Raji (cell line): Measurements from ENCODE around the gene SPATA2.

Experiments used
- POLR2A ChIP-seq: IDR thresholded peaks from 2 replicates; pipeline ENCODE4 v1.6.1; 2011; ENCODE audit warnings: low read depth, low read length, control low read depth; ENCODE audit not compliant: insufficient read depth

Gene SPATA2

DNA sequence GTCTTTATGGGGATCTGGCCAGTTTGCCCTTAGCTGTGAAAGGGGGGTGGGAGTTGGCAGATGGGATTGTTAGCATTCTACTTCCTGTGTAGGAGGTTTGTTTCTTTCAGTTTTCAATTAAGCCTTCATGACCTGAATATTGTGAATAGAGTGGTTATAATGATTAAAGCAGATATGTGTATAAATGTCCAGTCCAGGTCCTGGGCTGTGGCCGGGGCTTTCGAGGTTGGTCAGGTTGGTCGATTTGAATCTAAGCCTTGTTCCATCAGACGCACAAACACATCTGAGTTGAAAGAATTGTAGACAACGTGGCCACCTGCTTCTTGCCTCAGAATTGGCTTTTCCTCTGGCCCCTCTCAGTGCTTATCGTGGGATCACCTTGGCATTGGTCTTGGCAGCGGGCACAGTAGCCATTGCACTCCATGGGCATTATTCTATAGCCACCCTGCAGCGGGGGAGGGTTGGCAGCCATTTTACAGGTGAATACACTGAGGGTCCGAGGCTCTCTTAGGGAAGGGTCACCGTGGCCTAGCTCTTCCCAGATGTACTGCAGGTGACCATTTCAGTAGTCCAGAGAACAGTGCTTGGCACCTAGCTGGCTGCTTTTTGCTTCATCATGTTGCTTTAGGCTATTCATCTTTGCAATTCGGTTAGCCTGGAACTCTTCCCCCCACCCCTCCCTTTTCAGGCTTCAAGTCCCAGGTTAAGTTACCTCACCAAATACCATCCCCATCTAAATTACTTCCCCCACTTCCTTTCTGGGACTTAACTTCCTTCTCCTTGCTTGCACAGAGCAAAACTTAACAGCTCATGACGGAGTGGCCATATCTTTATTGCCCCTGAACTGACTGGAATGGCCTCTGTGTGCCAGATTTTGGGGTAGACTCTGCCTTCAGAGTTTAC is 21.9 kb upstream of the SPATA2 start:
- no peak for TF ChIP-seq POLR2A

DNA sequence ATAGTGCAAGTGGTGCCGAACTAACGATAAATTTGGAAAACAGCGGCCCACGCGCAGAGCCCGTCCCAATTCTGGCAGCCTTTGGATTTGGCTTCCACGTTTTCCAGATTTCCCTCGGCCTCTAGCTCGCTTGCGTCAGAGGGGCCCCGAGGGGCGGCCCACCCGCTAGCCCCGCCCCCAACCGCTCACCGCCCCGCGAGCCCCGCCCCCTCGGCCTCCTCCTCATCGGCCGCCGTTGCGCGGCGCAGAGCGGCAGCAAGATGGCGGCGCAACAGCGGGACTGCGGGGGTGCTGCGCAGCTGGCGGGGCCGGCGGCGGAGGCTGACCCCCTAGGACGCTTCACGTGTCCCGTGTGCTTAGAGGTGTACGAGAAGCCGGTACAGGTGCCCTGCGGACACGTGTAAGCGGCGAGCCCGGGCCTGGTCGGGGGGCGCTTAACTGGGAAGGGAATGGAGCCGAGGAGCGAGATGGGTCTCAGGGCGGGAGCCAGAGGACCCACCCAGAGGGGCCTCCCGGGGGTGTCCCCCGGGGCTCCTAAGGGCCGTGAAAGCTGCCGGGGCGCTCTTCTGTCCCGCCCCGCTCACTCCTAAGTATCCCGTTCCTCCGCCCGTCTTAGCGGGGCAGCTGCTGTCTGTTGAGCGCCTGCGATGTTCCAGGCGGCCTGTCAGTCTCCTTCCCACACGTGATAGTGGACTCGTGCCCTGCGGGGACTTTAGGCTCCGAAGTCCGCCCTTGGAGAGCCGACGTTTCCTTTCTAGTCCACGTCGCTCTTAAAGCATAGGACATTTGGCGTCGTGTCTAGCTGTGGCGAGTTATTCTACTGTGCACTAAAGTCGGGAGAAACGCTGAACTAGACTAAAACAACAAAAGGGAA is 21.1 kb upstream of the SPATA2 start, which contains the start of gene RNF114:
TSS of gene RNF114 (plus strand) at position 245 of the 874 bp plus-strand sequence. CDS start at position 261, 16 bp downstream.
- peak; percentile 88 for TF ChIP-seq POLR2A

DNA sequence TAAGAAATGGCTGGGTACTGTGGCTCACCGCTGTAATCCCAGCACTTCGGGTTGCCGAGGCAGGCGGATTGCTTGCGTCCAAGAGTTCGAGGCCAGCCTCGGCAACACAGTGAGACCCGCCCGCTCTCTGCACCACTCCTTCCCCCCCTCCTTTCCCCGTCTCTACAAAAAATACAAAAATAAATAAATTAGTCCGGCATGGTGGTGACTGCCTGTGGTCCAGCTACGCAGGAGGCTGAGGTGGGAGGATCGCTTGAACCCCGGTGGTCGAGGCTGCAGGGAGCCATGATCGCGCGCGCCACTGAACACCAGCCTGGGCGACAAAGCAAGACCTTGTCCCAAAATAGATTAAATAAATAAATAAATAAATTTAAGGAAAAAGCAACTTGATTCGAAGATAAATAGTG is 20.4 kb upstream of the SPATA2 start:
- no peak for TF ChIP-seq POLR2A

DNA sequence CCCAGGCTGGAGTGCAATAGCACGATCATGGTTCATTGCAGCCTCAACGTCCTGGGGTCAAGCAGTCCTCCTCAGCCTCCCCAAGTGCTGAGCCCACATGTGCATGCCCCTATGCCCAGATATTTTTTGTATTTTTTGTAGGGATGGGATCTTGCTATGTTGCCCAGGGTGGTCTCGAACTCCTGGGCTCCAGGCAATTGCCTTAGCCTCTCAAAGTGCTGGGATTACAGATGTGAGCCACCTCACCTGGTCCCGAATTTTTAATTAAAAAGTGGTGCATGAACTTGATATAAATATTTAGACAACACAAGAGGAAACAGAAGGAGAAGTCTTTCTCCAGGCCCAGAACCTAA is 13.8 kb upstream of the SPATA2 start:
- TF ChIP-seq POLR2A = no peak

DNA sequence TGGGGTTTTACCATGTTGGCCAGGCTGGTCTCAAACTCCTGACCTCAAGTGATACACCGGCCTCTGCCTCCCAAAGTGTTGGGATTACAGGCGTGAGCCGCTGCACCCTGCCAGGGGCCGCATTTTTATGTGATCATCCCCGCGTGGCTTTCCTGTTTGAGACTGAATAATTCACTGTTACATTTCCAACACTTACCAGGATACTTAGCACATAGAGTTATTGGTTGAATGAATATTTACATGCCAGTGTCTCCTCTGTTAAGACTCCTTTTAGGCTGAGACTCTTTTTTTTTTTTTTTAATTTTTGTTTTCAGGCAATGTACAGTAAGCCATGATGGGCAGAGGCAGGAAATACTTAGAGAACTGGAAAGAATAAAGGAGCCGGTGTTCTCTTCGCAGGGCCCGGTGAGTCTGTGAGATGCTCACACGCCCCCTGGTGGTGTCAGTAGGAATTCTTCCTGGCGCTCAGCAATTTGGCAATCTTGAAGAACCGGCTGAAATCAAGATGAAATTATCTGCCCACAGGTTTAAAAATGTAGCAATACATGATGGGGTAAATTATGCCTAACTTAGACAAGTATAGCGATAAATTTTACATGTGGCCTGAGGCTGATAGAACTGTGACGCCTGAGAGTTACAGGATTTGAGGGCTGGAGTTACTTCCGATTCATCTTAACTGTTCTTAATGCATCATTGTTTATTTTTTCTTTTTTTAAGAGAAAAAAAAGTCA is 13.2 kb upstream of the SPATA2 start:
- no peak for TF ChIP-seq POLR2A

DNA sequence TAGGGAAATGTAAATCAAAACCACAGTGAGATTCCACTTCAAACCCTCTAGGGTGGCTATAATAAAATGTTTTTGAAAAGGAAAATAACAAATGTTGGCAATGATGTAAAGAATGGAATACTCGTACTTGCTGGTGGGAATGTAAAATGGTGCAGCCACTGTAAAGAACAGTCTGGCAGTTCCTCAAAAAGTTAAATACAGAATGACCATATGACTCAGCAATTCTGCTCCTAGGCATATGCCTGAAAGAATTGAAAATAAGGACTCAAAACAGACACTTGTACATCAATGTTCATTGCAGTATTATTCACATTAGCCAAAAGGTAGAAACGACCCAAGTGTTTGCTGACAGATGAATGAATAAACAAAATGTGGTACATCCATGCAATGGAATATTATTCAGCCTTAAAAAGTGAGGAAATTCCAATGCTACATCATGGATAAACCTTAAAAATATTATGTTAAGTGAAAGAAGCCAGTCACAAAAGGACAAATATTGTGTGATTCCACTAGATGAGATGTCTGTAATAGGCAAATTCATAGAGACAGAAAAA is 10.6 kb upstream of the SPATA2 start:
- TF ChIP-seq POLR2A = no peak

DNA sequence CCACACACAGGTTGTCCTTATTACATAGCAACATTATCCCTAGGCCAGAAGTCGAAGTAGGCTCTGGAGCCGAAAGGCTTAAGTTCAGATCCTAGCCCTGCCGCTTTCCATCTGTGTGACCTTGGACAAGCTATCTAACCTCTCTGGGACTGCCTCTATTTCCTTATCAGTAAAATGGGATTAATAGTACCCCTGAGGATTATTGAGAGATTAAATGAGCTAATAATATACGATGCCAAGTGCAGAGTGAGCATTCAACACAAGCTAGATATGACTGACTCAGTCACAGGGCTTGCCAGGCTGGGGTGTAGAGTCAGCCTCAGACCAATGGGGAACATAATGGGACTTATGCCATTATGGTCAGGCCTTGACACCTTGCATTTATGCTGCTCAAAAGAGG is 8.9 kb upstream of the SPATA2 start:
- TF ChIP-seq POLR2A = no peak

DNA sequence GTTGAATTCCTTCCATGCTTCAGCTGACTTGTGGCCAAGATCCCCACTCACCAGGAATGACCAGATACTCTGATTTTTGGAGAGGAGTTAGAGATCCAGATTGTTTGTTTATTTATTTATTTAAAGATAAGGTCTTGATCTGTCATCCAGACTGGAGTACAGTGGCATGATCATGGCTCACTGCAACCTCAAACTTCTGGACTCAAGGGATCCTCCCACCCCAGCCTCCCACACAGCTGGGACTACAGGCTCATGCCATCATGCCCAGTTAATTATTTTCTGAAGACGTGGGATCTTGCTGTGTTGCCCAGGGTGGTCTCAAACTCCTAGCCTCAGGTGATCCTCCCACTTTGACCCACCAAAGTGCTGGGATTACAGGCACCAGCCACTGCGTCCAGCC is 4.1 kb upstream of the SPATA2 start:
- no peak for TF ChIP-seq POLR2A

DNA sequence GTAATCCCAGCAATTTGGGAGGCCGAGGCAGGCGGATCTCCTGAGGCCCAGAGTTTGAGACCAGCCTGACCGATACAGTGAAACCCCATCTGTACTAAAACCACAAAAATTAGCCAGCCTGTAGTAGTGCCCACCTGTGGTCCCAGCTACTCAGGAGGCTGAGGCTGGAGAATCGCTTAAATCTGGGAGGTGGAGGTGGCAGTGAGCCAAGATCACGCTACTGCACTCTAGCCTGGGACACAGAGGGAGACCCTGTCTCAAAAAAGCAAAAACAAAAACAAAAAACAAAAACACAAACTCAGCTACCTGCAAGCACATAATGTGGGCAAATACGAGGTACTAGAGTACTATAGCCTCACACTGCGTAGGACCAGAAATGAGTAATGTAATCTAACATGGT is 3.7 kb upstream of the SPATA2 start:
- TF ChIP-seq POLR2A = no peak

DNA sequence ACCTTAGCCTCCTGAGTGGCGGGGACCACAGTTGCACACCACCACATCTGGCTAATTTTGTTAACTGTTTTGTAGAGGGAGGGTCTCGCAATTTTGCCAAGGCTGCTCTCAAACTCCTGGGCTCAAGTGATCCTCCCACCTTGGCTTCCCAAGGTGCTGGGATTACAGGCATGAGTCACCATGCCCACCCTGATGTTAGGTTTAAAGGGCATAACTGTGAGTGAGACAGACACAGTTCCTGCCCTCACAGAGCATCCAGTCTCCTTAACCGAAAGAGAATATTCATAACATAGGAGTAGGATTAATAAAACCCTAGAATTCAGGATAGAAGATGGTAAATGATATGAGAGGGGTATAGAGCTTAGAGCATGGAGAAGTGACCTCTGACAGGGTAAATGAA is 3.1 kb upstream of the SPATA2 start:
- no peak for TF ChIP-seq POLR2A

DNA sequence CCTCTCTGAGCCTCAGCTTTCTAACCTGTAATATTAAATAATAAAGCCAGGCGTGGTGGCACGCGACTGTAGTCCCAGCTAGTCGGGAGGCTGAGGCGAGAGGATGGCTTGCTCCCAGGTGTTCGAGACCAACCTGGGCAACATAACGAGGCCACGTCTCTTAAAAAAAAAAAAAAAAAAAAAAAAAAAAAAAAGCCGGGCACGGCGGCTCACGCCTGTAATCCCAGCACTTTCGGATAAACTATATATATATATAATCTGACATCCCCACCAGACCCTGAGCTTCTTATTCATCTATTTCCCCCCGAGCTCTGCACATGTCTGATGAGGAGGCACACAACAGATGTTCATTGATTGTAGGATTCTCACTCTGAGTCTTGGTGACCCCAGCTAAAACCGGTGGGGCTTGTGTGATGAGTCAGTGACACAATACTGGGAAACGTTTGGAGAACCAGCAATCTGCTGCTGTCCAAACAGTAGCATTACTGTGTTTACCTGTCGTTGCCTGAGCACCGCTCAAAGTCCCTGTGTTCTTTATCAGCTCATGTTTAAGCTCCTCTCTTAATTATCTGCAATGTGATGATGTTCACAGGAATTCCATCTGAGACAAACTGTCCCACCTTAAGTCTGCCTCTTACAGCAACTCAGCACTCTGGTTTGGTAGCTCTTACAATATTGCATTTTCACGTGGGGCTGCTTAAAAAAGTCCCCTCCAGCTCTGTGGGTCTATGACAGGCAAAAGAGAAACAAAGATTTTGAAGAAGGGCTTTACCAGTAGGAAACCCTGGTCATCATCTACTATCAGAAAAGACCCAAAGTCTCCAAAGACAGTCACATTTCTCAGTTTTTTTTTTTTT is 1.0 kb upstream of the SPATA2 start:
- no peak for TF ChIP-seq POLR2A

DNA sequence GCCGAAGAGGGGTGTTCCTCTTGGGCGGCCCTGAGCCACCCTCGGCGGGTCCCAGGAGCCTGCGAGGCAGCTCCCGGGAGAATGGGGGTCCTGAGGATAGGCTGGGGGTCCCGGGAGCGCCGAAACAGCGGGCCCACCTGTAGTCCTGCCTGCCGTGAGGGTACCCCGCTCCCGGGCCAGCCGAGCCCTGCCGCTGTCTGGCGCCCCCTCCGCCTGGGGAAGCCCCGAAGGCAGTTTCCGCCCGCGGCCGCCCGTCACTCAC is 280 bp downstream of the SPATA2 start:
- TF ChIP-seq POLR2A = no peak

DNA sequence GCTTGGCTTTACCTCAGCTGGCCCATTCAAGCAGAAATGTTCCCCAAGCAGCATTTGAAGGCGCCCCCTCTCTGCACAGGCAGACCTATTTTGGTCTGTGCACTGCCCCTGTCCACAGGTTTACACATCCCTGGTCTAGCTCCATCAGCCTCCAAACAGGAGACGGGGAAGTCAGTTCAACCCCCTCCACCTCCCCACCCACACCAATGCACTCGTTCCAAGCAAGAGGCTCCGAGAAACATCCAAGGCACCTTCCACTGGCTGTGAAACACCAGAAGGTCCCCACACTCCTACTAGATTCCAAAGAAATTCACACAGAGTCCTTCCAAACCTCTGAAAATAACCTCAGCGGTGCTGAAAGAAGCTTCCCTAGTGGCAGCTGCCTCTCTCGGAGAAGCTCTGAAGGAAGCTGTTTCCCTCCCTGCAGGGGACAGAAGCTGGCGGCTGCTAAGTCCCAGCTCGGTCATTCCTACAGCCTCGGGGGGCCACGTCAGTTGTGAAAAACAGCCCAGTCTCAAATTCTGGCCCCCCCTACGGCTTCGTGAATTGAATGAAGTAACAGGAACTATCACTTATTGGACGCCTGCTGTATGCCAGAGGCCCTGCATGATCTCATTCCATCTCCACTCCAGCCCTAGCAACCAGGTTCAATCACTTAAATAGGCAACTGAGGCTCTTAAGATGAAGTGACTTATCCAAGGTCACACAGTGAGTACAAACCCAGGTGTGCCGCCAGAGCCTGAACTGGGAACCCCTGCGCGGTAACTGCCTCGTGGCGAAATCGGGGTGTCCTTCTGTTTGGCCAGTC is 815 bp downstream of the SPATA2 start:
- TF ChIP-seq POLR2A = no peak
